HEK293 (cell line): ENCODE results near the gene FAM180A.

Experiments used
- ATF2 ChIP-seq: fragments of 450-650 bp; formaldehyde crosslinking; IDR thresholded peaks from 2 replicates; pipeline ENCODE4 v1.5.1; 2016; ENCODE audit warnings: missing biosample characterization, missing genetic modification characterization, low read depth
- CTCF ChIP-seq: fragments of 450-650 bp; formaldehyde crosslinking; IDR thresholded peaks from 2 replicates; pipeline ENCODE4 v1.5.1; 2016; ENCODE audit warnings: missing biosample characterization, missing genetic modification characterization
- ZBTB21 ChIP-seq: fragments of 450-650 bp; formaldehyde crosslinking; IDR thresholded peaks from 2 replicates; pipeline ENCODE4 v1.5.1; 2017; ENCODE audit warnings: missing biosample characterization, missing genetic modification characterization
- ZNF132 ChIP-seq: fragments of 450-650 bp; formaldehyde crosslinking; IDR thresholded peaks from 2 replicates; pipeline ENCODE4 v1.5.1; 2017; ENCODE audit warnings: missing biosample characterization, missing genetic modification characterization, borderline replicate concordance
- ZNF623 ChIP-seq: fragments of 450-650 bp; formaldehyde crosslinking; IDR thresholded peaks from 2 replicates; pipeline ENCODE4 v1.5.1; 2016; ENCODE audit warnings: missing biosample characterization, missing genetic modification characterization
- ZXDB ChIP-seq: fragments of 450-650 bp; formaldehyde crosslinking; IDR thresholded peaks from 2 replicates; pipeline ENCODE4 v1.5.1; 2016; ENCODE audit warnings: missing biosample characterization, missing genetic modification characterization

- TF ChIP-seq ATF2 (tag by site-specific recombination) (no peak), ZNF623 (tag by site-specific recombination) (no peak), CTCF (tag by site-specific recombination) (no peak), ZBTB21 (no peak), ZXDB (tag by site-specific recombination) (no peak), ZNF132 (tag by site-specific recombination) (no peak)
These were observed 14.6 kb upstream of the FAM180A start for GRCh38 chr7:135763261-135763660.
